Trophoblast cell (in vitro differentiated cells and primary cell): ENCODE results near the gene GGTLC2.
"Not testable (repeated sequence)": the region's sequence is repeated elsewhere in the genome, so short reads cannot be mapped to it uniquely, and the experiment has no call there.

Experiments used
- DNase-seq, 2 donors: peaks; one replicate each; pipeline ENCODE4 v3.0.0-alpha.2; 2016
- H2AFZ ChIP-seq: 2 replicates; pipeline ENCODE4 v1.6.1; 2013; ENCODE audit warnings: low read length, moderate library complexity, mild to moderate bottlenecking; ENCODE audit not compliant: insufficient read depth, poor library complexity
- H2AK5ac ChIP-seq: 2 replicates; pipeline ENCODE4 v1.6.1; 2013; ENCODE audit warnings: mild to moderate bottlenecking, low read length
- H2BK120ac ChIP-seq: 2 replicates; pipeline ENCODE4 v1.6.1; 2013; ENCODE audit warnings: low read length, mild to moderate bottlenecking, moderate library complexity; ENCODE audit not compliant: insufficient read depth, poor library complexity
- H2BK12ac ChIP-seq: 2 replicates; pipeline ENCODE4 v1.6.1; 2013; ENCODE audit warnings: mild to moderate bottlenecking, low read length, moderate library complexity
- H2BK5ac ChIP-seq: 2 replicates; pipeline ENCODE4 v1.6.1; 2013; ENCODE audit warnings: low read length, low read depth, moderate library complexity, mild to moderate bottlenecking; ENCODE audit not compliant: poor library complexity
- H3K14ac ChIP-seq: 2 replicates; pipeline ENCODE4 v1.6.1; 2013; ENCODE audit warnings: mild to moderate bottlenecking, low read length
- H3K18ac ChIP-seq: 2 replicates; pipeline ENCODE4 v1.6.1; 2013; ENCODE audit warnings: mild to moderate bottlenecking, low read length
- H3K23ac ChIP-seq: 2 replicates; pipeline ENCODE4 v1.6.1; 2013; ENCODE audit warnings: low read length
- H3K27ac ChIP-seq: 2 replicates; pipeline ENCODE4 v1.5.1; 2013; ENCODE audit warnings: low read depth, mild to moderate bottlenecking, inconsistent platforms, low read length, moderate library complexity
- H3K27me3 ChIP-seq: 2 replicates; pipeline ENCODE4 v1.6.1; 2013; ENCODE audit warnings: inconsistent platforms, mild to moderate bottlenecking, low read length, moderate library complexity; ENCODE audit not compliant: insufficient read depth
- H3K36me3 ChIP-seq, 2 experiments: 1 replicate in 1 of 2; 2 replicates in 1 of 2; pipeline ENCODE4 v1.6.1; 2013; ENCODE audit warnings: low read length in 2 of 2, mild to moderate bottlenecking in 2 of 2, moderate library complexity in 1 of 2; ENCODE audit not compliant: insufficient read depth in 2 of 2, control insufficient read depth in 1 of 2
- H3K4ac ChIP-seq: 2 replicates; pipeline ENCODE4 v1.6.1; 2013; ENCODE audit warnings: low read depth, mild to moderate bottlenecking, low read length, moderate library complexity
- H3K4me1 ChIP-seq, 2 experiments: 1 replicate in 1 of 2; 2 replicates in 1 of 2; pipeline ENCODE4 v1.6.1; 2013; ENCODE audit warnings: low read length in 2 of 2, mild to moderate bottlenecking in 2 of 2, moderate library complexity in 1 of 2; ENCODE audit not compliant: insufficient read depth in 2 of 2, control insufficient read depth in 1 of 2
- H3K4me2 ChIP-seq: 2 replicates; pipeline ENCODE4 v1.6.1; 2013; ENCODE audit warnings: inconsistent platforms, mild to moderate bottlenecking, low read length, moderate library complexity
- H3K4me3 ChIP-seq: 2 replicates; pipeline ENCODE4 v1.5.1; 2013; ENCODE audit warnings: mild to moderate bottlenecking, low read depth, low read length, inconsistent platforms
- H3K79me1 ChIP-seq: one replicate; pipeline ENCODE4 v1.6.1; 2013; ENCODE audit warnings: low read length
- H3K79me2 ChIP-seq: 2 replicates; pipeline ENCODE4 v1.6.1; 2013; ENCODE audit warnings: low read length, mild to moderate bottlenecking; ENCODE audit not compliant: control insufficient read depth, insufficient read depth, poor library complexity
- H3K9ac ChIP-seq: 2 replicates; pipeline ENCODE4 v1.6.1; 2013; ENCODE audit warnings: mild to moderate bottlenecking, low read length
- H3K9me3 ChIP-seq: 2 replicates; pipeline ENCODE4 v1.6.1; 2013; ENCODE audit warnings: low read depth, mild to moderate bottlenecking, control low read depth, inconsistent platforms, low read length; ENCODE audit not compliant: insufficient read depth
- H4K12ac ChIP-seq: 2 replicates; pipeline ENCODE4 v1.6.1; 2013; ENCODE audit warnings: low read depth, mild to moderate bottlenecking, low read length, moderate library complexity
- H4K8ac ChIP-seq: 2 replicates; pipeline ENCODE4 v1.6.1; 2013; ENCODE audit warnings: low read depth, mild to moderate bottlenecking, low read length, moderate library complexity
- H4K91ac ChIP-seq: one replicate; pipeline ENCODE4 v1.6.1; 2013; ENCODE audit warnings: low read depth, mild to moderate bottlenecking, low read length, moderate library complexity
- WGBS: extraction: QIAGEN DNeasy Blood & Tissue Kit; methylation state at CpG from one replicate; pipeline ENCODE4 v1.1.7; 2013; ENCODE audit warnings: missing lambda C conversion rate; ENCODE audit not compliant: insufficient read length, insufficient coverage; ENCODE audit errors: extremely low coverage; 5-methylcytosine and 5-hydroxymethylcytosine counted together

GGTLC2 gene

DNA sequence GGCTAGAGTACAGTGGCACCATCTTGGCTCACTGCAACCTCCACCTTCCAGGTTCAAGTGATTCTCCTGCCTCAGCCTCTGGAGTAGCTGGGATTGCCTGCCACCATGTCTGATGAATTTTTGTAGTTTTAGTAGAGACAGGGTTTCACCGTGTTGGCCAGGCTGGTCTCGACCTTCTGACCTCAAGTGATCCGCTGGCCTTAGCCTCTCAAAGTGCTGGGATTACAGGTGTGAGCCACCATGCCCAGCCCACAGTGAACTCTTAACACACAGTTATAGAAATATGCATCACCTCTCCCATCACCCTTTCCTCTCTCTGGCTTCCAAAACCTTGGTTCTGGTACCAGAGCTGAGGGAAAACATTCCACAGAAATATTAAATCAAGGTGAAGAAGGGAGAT lies 36.4 kb upstream of the GGTLC2 start:
- not testable (repeated sequence) for H2BK12ac ChIP-seq, H2AK5ac ChIP-seq, H3K4me1 ChIP-seq, H3K23ac ChIP-seq, H2BK5ac ChIP-seq, H3K79me1 ChIP-seq, H2AFZ ChIP-seq, H3K27ac ChIP-seq, H4K8ac ChIP-seq, DNase-seq, H3K27me3 ChIP-seq, H3K36me3 ChIP-seq, H3K4ac ChIP-seq, H3K9me3 ChIP-seq, H2BK120ac ChIP-seq, H3K79me2 ChIP-seq, H4K12ac ChIP-seq, H3K18ac ChIP-seq, H3K9ac ChIP-seq, H4K91ac ChIP-seq, H3K14ac ChIP-seq, H3K4me2 ChIP-seq, H3K4me3 ChIP-seq
- no CpG with 5 or more reads among the region's 3 CpGs for WGBS

GRCh38 chr22:22609291-22609690 lies 35.1 kb upstream of the GGTLC2 start:
- H4K91ac ChIP-seq = no peak overlapping the region
- H2AFZ ChIP-seq = no peak overlapping the region
- H3K18ac ChIP-seq = no peak overlapping the region
- H2AK5ac ChIP-seq = no peak overlapping the region
- no peak overlapping the region for H2BK120ac ChIP-seq
- no peak overlapping the region for H3K4me3 ChIP-seq
- no peaks in the 10 kb centered on the region for H3K79me1 ChIP-seq
- no peak overlapping the region for H3K27ac ChIP-seq
- WGBS = no CpG with 5 or more reads among the region's 5 CpGs
- no peaks in the 10 kb centered on the region for H3K79me2 ChIP-seq
- H2BK5ac ChIP-seq = no peak overlapping the region
- no peak overlapping the region for H2BK12ac ChIP-seq
- no peak overlapping the region for H3K4ac ChIP-seq
- no peaks in the 10 kb centered on the region for H3K9me3 ChIP-seq
- no peak overlapping the region for H4K8ac ChIP-seq
- no peaks in the 10 kb centered on the region for H3K36me3 ChIP-seq
- no peaks in the 10 kb centered on the region for H3K27me3 ChIP-seq
- H3K4me1 ChIP-seq = no peaks in the 10 kb centered on the region
- no peak overlapping the region for H3K14ac ChIP-seq
- H4K12ac ChIP-seq = no peak overlapping the region
- H3K4me2 ChIP-seq = no peak overlapping the region
- H3K23ac ChIP-seq = no peak overlapping the region
- DNase-seq = no peak
- H3K9ac ChIP-seq = no peak overlapping the region

- DNase-seq = no peak
- H3K14ac ChIP-seq = no peak overlapping the region
- no peak overlapping the region for H3K4me3 ChIP-seq
- H4K8ac ChIP-seq = no peak overlapping the region
- no peaks in the 10 kb centered on the region for H3K27me3 ChIP-seq
- H3K23ac ChIP-seq = no peak overlapping the region
- H3K27ac ChIP-seq = no peak overlapping the region
- no peaks in the 10 kb centered on the region for H3K79me2 ChIP-seq
- H2AFZ ChIP-seq = no peak overlapping the region
- no peak overlapping the region for H3K9ac ChIP-seq
- H3K36me3 ChIP-seq = no peaks in the 10 kb centered on the region
- no CpG with 5 or more reads among the region's 2 CpGs for WGBS
- peaks cover 3% of the 10 kb centered on the region for H3K9me3 ChIP-seq
- H2AK5ac ChIP-seq = no peak overlapping the region
- H3K18ac ChIP-seq = no peak overlapping the region
- H2BK12ac ChIP-seq = no peak overlapping the region
- no peaks in the 10 kb centered on the region for H3K79me1 ChIP-seq
- H2BK120ac ChIP-seq = no peak overlapping the region
- H3K4ac ChIP-seq = no peak overlapping the region
- H4K91ac ChIP-seq = no peak overlapping the region
- no peaks in the 10 kb centered on the region for H3K4me1 ChIP-seq
- no peak overlapping the region for H4K12ac ChIP-seq
- no peak overlapping the region for H3K4me2 ChIP-seq
- H2BK5ac ChIP-seq = no peak overlapping the region
Measured at GRCh38 chr22:22612516-22612915, 31.9 kb upstream of the GGTLC2 start.

DNA sequence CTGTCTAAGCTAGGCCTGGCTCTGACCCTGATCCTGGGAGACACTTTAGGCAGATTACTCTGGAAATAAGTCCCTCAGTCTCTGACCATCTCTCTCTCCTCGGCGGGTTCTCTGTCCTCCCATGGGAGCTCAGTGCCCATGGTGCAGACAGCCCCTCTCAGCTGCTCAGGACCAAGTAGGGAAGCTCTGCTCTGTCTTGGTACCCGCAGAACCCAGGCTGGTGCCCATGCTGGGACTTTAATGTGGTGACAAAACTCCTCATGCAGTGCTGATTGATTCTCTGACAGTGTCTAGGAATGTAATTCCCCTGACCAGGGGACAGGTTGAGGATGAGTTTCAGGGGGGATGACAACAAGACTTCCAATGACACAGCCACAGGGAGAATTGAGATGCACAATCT lies 30.3 kb upstream of the GGTLC2 start:
- Histone ChIP-seq H4K12ac (no peak overlapping the region), H3K79me2 (no peaks in the 10 kb centered on the region), H3K79me1 (no peaks in the 10 kb centered on the region), H3K9ac (no peak overlapping the region), H3K9me3 (peaks cover 3% of the 10 kb centered on the region), H2AFZ (no peak overlapping the region), H4K91ac (no peak overlapping the region), H3K36me3 (no peaks in the 10 kb centered on the region), H2BK120ac (no peak overlapping the region), H3K14ac (no peak overlapping the region), H3K27ac (no peak overlapping the region), H3K4me2 (no peak overlapping the region), H3K27me3 (no peaks in the 10 kb centered on the region), H2BK12ac (no peak overlapping the region), H3K23ac (no peak overlapping the region), H2BK5ac (no peak overlapping the region), H4K8ac (no peak overlapping the region), H3K4me3 (no peak overlapping the region), H3K4ac (no peak overlapping the region), H3K4me1 (no peaks in the 10 kb centered on the region), H3K18ac (no peak overlapping the region), H2AK5ac (no peak overlapping the region)
- WGBS = no CpG with 5 or more reads among the region's 3 CpGs
- no peak for DNase-seq
